A673 (cell line): Measurements from ENCODE around the gene ARRB1.

Experiments used
- EZH2 ChIP-seq: fragments of 200-600 bp; sonication (generic); IDR thresholded peaks from 2 replicates; pipeline ENCODE4 v1.6.1; 2017; ENCODE audit warnings: borderline replicate concordance, low read depth, mild to moderate bottlenecking, mixed read lengths, antibody characterized with exemption, low read length; ENCODE audit not compliant: poor library complexity, severe bottlenecking
- TF ChIP-seq, protein P1 (sequence below): fragments of 300-800, 200-600 bp; sonication (generic); conservative IDR thresholded peaks from 2 replicates; pipeline ENCODE4 v1.5.1; 2017; ENCODE audit warnings: low read depth, mild to moderate bottlenecking, antibody characterized with exemption, low read length, moderate library complexity, mixed read lengths

DNA sequence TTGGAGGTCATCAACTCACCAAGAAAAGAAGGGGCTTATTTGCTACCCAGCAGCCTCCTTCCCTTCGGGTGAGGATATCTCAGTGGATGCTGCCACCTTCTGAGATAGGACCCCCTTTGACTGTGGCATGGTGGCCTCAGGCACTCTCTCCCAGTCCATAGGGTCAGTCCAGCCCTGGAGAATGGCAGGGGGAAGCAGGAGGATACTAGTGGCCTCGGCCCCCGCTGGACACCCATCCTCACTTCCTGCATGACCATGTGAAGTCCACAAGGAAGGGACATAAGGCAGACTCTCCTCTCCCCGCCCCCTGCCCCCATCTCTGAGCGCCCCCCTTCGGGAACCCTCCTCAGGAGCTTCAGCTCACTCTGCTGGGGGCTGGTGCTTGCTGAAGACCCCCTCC, 86.5 kb downstream of the ARRB1 start:
- TF ChIP-seq, protein P1, sequence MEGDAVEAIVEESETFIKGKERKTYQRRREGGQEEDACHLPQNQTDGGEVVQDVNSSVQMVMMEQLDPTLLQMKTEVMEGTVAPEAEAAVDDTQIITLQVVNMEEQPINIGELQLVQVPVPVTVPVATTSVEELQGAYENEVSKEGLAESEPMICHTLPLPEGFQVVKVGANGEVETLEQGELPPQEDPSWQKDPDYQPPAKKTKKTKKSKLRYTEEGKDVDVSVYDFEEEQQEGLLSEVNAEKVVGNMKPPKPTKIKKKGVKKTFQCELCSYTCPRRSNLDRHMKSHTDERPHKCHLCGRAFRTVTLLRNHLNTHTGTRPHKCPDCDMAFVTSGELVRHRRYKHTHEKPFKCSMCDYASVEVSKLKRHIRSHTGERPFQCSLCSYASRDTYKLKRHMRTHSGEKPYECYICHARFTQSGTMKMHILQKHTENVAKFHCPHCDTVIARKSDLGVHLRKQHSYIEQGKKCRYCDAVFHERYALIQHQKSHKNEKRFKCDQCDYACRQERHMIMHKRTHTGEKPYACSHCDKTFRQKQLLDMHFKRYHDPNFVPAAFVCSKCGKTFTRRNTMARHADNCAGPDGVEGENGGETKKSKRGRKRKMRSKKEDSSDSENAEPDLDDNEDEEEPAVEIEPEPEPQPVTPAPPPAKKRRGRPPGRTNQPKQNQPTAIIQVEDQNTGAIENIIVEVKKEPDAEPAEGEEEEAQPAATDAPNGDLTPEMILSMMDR: no peak
- no peak for TF ChIP-seq EZH2
